KMS-11 (cell line): ENCODE results near the gene LTBR.

Source experiments
- H2AFZ ChIP-seq: fragments of 200-600 bp; sonication (generic); 2 replicates; pipeline ENCODE4 v1.6.1; 2016; ENCODE audit warnings: antibody characterized with exemption, mixed run types, low read depth
- H3K27ac ChIP-seq: fragments of 200-600 bp; sonication (generic); 2 replicates; pipeline ENCODE4 v1.6.1; 2016; ENCODE audit warnings: mild to moderate bottlenecking, mixed run types
- H3K27me3 ChIP-seq: fragments of 200-600 bp; sonication (generic); 2 replicates; pipeline ENCODE4 v1.6.1; 2017; ENCODE audit warnings: mild to moderate bottlenecking, low read depth, mixed run types, moderate library complexity; ENCODE audit not compliant: insufficient read depth
- H3K36me3 ChIP-seq: fragments of 200-600 bp; sonication (generic); 2 replicates; pipeline ENCODE4 v1.6.1; 2017; ENCODE audit warnings: mild to moderate bottlenecking, mixed run types; ENCODE audit not compliant: insufficient read depth
- H3K4me1 ChIP-seq: fragments of 200-600 bp; sonication (generic); 2 replicates; pipeline ENCODE4 v1.6.1; 2016; ENCODE audit warnings: mild to moderate bottlenecking, low read depth, mixed run types; ENCODE audit not compliant: poor library complexity, severe bottlenecking
- H3K4me2 ChIP-seq: fragments of 200-600 bp; sonication (generic); 2 replicates; pipeline ENCODE4 v1.7.0; 2016; ENCODE audit warnings: mild to moderate bottlenecking, mixed run types
- H3K4me3 ChIP-seq: fragments of 200-600 bp; sonication (generic); IDR thresholded peaks from 2 replicates; pipeline ENCODE4 v1.6.1; 2017; ENCODE audit warnings: low read depth, low read length, mixed read lengths; ENCODE audit not compliant: insufficient read depth
- H3K79me2 ChIP-seq: fragments of 200-600 bp; sonication (generic); 2 replicates; pipeline ENCODE4 v1.6.1; 2016; ENCODE audit warnings: low read depth, mixed run types; ENCODE audit not compliant: insufficient read depth
- H3K9ac ChIP-seq: fragments of 200-600 bp; sonication (generic); 2 replicates; pipeline ENCODE4 v1.6.1; 2016; ENCODE audit warnings: mild to moderate bottlenecking, mixed run types
- H4K20me1 ChIP-seq: fragments of 200-600 bp; sonication (generic); 2 replicates; pipeline ENCODE4 v1.6.1; 2016; ENCODE audit warnings: mild to moderate bottlenecking, mixed run types; ENCODE audit not compliant: insufficient read depth
- TF ChIP-seq, protein P1 (sequence below): fragments of 200-600 bp; sonication (generic); conservative IDR thresholded peaks from 2 replicates; pipeline ENCODE4 v1.6.1; 2017; ENCODE audit warnings: low read depth, mild to moderate bottlenecking, antibody characterized with exemption, low read length, moderate library complexity, mixed read lengths

The LTBR gene

GRCh38 chr12:6370576-6370935 lies 13.4 kb upstream of the LTBR start:
- Histone ChIP-seq H3K27ac (no peak overlapping the region), H4K20me1 (no peaks in the 10 kb centered on the region), H3K4me3 (no peak overlapping the region), H3K27me3 (no peaks in the 10 kb centered on the region), H3K4me1 (peaks cover 6% of the 10 kb centered on the region), H3K36me3 (no peaks in the 10 kb centered on the region), H3K9ac (no peak overlapping the region), H3K4me2 (no peak overlapping the region), H3K79me2 (no peaks in the 10 kb centered on the region), H2AFZ (no peak overlapping the region)
- TF ChIP-seq, protein P1, sequence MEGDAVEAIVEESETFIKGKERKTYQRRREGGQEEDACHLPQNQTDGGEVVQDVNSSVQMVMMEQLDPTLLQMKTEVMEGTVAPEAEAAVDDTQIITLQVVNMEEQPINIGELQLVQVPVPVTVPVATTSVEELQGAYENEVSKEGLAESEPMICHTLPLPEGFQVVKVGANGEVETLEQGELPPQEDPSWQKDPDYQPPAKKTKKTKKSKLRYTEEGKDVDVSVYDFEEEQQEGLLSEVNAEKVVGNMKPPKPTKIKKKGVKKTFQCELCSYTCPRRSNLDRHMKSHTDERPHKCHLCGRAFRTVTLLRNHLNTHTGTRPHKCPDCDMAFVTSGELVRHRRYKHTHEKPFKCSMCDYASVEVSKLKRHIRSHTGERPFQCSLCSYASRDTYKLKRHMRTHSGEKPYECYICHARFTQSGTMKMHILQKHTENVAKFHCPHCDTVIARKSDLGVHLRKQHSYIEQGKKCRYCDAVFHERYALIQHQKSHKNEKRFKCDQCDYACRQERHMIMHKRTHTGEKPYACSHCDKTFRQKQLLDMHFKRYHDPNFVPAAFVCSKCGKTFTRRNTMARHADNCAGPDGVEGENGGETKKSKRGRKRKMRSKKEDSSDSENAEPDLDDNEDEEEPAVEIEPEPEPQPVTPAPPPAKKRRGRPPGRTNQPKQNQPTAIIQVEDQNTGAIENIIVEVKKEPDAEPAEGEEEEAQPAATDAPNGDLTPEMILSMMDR = no peak

DNA sequence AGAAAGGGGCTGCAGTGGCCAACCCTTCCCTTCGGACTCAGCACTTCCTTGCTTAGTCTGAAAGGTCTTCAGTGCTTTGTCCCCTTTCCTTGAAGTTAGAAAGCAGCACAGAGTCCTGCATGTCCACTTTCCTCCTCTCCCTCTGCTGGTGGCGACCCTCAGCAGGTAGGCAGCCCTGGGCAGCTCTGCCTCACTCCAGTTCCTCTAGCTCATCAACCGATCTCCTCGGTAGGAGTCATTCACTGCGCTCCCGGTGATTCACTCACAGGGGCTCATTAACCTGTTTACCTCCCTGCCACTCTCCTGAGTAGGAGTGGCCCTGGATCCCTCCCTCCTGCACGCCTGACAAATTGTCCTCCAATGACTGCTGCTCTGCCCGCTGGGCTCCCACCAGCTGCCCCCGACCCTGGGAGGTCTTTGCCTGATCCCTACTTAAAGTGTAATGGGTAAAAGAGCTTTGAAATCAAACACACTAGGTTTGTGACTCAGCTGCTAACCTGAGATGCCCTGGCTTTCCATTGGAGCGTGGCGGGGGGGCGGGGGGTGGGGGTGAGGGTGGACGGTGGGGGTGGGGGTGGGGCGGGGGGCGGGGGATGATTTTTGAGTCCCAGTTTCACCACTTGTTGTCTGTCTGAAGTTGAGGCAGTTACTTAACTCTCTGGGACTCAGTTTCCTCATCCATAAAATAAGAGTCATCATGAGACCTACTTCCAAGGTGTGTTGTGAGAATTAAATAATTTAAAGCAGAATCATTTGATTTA lies 12.8 kb upstream of the LTBR start:
- Histone ChIP-seq H3K4me3 (no peak overlapping the region), H3K27ac (no peak overlapping the region), H2AFZ (no peak overlapping the region), H3K9ac (no peak overlapping the region), H3K4me2 (no peak overlapping the region), H4K20me1 (no peaks in the 10 kb centered on the region), H3K36me3 (no peaks in the 10 kb centered on the region), H3K4me1 (peaks cover 6% of the 10 kb centered on the region), H3K79me2 (no peaks in the 10 kb centered on the region), H3K27me3 (no peaks in the 10 kb centered on the region)
- TF ChIP-seq, protein P1 = no peak

GRCh38 chr12:6372403-6373003 lies 11.5 kb upstream of the LTBR start:
- Histone ChIP-seq H3K79me2 (no peaks in the 10 kb centered on the region), H3K27me3 (no peaks in the 10 kb centered on the region), H2AFZ (no peak overlapping the region), H3K4me1 (peaks cover 6% of the 10 kb centered on the region), H3K27ac (no peak overlapping the region), H3K36me3 (no peaks in the 10 kb centered on the region), H3K4me3 (no peak overlapping the region), H3K4me2 (no peak overlapping the region), H3K9ac (no peak overlapping the region), H4K20me1 (no peaks in the 10 kb centered on the region)
- TF ChIP-seq, protein P1 = no peak

DNA sequence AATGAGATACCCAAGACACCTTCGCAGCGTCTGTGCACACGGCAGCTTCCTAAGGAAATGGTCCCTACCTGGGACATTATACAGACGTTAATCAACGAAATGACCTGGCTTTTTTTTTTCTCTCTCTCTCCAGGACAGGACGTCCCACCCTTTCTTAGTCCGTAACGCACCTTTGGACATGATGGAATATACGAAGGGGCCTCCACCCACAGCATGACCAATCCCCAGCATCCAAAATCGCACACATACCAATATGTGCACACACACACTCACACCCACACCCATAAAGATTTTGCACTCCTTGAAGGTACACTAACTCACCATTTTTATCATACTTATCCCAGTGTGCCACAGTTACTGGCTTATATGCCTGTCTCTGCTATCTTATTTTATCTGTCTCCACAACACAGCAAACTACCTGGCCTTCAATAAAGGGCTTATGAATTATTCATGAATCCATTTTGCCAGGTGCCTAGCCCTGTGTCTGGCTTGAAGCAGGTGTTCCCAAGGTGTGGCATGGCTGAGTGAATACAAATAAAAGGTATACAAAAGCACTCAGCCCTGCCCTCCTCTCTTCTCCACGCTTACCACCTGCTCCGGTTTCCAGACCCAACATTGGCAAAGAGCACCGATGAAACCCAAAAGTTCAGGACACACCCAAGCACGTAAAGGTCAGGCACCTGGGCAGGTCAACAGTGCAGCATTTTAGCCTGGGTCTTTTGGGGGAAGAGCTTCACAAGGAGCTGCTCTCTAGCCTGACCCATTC lies 10.8 kb upstream of the LTBR start:
- Histone ChIP-seq H3K4me2 (no peak overlapping the region), H3K4me1 (peaks cover 6% of the 10 kb centered on the region), H3K27me3 (no peaks in the 10 kb centered on the region), H3K27ac (no peak overlapping the region), H3K9ac (no peak overlapping the region), H3K79me2 (no peaks in the 10 kb centered on the region), H3K36me3 (no peaks in the 10 kb centered on the region), H3K4me3 (no peak overlapping the region), H2AFZ (no peak overlapping the region), H4K20me1 (no peaks in the 10 kb centered on the region)
- TF ChIP-seq, protein P1 = no peak
